SH-SY5Y (cell line): ENCODE measurements around the gene MCF2L2.

ENCODE experiments used
- GATA2 ChIP-seq: IDR thresholded peaks from 2 replicates; pipeline ENCODE4 v1.6.1; 2011; ENCODE audit warnings: mild to moderate bottlenecking, low read depth, low read length
- GATA3 ChIP-seq: IDR thresholded peaks from 2 replicates; pipeline ENCODE4 v1.6.1; 2011; ENCODE audit warnings: low read depth, mild to moderate bottlenecking, low read length, moderate library complexity

GRCh38 chr3:183372911-183373310, 55.5 kb downstream of the MCF2L2 start:
- TF ChIP-seq GATA2 (no peak), GATA3 (no peak)
